AG08395 (cell line): Measurements from ENCODE around the gene MED12L.

Experiments
- DNase-seq: peaks from one replicate; pipeline ENCODE4 v3.0.0; 2012; ENCODE audit warnings: mixed read lengths, low spot score

MED12L gene

DNA sequence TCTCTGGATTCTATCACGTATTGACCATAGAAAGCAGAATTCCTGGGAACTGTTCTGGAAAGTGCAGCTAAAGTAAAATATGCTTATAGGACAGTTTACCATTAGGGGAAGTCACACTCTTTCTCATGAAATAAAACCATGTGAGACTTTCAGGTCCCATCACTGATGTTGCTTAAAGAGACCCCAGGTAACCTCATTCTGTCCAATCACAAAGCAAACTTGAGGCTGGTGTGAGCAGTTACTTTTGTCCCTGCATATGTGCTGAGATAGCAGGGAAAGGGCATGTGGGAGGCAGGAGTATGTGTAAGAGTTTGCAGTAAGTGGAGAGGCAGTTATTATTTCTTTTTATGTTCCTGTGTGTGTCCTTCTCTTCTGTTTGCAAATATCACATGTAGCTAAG is 215.1 kb downstream of the MED12L start:
- no peak for DNase-seq

DNA sequence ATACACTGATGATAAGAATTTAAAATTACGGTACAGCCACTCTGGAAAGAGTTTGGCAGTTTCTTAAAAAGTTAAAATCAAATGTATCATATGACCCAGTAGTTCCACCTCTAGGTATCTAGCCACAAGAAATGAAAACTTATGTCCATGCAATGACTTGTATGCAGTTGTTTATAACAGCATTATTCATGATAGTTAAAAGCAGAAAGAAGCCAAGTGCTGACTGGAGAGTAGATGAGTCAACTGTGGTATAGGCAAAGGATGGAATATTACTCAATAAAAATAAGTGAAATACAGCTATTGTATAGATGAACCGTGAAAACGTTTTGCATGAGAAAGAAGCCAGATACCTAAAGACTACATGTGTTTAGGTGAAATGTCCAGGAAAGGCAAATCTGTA is 216.3 kb downstream of the MED12L start:
- peak; percentile 47 for DNase-seq

DNA sequence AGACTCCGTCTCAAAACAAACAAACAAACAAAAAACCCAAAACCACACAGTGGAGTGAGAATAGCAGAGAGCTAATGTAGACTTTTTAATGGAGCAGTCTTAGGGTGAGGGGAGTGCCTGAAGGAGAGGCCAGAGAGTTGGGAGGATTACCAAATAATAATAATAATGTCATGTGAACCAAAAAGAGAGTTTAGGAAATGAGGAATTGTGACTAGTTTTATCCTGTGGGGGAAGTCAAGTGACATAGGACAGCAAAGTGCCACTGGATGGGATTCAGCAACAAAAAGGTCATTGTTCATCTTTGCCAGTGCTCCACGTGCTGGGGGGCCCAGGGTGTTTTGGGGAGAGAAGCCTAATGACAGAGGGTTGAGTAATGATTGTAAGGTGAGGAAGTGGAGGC is 218.3 kb downstream of the MED12L start:
- DNase-seq, result no peak

DNA sequence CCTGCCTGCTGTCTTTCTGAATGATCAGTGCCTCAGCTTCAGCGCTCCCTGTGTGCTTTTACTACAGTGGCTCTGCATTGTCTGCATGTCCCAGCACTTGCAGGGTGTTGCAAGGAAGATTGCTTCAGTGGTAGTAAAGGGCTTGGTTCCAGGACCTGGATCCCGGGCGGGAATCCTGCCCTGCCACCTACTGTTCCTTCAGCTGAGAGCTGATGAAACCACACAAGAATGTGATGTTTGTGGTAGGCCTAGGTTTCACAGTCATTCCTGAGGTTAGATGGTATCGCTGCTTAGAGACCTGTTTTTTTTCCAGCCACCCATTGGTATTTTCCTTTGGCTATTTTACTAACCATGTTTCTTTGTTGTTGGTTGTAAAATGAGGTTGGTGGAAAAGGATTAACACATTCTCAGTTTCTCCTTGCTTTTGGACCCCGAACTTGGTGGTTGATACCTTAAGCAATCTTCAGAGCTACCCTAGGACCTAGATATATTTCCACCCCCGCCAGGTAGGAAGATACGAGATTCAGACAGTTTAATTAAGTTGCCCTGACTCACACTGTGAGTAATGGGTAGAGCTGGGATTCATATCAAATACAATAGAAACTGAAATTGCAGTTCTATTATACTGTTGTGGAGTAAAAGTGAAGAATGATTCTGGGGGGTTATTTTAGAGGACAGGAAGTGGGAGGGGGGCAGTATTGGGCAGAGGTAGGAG is 219.8 kb downstream of the MED12L start:
- DNase-seq, result peak; percentile 94

DNA sequence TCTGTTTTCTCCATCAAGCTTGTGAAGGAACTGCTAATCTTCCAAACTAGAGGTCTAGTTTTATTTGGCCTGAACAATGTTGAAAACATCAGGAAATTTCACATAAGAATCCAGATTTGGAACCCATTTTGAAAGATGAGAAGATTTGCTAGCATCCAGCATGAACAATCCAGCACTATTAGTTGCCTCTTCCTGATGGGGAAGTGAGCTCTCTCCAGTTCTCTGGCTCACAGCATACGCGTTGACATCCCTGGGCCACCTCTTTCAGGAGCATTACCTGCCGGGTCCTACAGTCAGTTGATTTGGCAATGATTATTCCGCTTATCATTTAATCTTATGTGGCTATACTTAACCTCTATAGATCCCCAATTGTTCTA is 220.3 kb downstream of the MED12L start:
- peak; percentile 11 for DNase-seq

DNA sequence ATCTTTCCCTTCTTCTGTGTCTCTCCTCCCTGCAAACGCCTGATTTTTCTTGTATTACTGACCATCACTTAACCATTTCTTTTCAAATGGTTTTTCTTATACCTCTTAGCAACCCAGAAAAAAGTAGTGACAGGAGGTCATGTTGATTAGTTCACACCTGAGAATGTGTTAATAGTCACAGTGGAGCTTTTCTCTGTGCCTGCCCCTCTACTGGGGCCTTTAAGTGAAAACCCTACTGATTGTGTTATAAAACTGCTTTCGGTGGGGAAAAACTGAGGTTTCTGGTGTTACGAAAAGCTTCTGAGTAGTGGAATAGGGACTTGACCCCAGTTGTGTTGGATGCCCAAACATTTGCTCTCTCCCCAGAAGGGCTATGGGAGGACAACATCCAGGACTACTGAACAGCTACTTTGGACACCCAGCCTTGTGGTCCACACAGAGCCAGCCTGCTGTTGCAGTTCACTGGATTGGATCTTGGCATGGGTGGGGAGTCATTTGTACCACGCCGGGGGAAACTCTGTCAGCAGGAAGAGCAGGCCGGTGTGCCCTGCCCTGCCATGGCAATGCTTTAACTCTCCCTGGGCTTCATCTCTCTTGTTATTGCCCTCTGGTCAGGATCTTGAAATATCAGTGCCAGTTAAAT is 220.8 kb downstream of the MED12L start:
- no peak for DNase-seq

DNA sequence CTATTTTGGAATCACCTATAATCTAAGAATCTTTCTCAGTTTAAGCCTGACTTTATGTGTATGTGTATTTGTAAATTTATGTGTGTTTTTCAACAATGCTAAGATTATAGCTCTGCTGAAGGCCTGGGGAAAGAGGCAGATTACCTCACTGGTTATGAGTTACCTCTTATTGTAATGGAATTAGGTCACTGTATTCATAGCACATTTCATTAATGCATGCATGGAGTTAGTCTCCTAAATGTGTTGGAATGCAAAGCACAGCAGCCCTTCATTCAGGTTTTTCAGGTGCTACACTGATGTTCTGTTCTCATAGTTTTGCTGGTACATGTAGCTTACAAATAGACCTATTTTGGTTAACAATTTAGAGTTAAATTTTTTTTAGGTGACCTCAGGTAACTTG is 221.7 kb downstream of the MED12L start:
- no peak for DNase-seq

DNA sequence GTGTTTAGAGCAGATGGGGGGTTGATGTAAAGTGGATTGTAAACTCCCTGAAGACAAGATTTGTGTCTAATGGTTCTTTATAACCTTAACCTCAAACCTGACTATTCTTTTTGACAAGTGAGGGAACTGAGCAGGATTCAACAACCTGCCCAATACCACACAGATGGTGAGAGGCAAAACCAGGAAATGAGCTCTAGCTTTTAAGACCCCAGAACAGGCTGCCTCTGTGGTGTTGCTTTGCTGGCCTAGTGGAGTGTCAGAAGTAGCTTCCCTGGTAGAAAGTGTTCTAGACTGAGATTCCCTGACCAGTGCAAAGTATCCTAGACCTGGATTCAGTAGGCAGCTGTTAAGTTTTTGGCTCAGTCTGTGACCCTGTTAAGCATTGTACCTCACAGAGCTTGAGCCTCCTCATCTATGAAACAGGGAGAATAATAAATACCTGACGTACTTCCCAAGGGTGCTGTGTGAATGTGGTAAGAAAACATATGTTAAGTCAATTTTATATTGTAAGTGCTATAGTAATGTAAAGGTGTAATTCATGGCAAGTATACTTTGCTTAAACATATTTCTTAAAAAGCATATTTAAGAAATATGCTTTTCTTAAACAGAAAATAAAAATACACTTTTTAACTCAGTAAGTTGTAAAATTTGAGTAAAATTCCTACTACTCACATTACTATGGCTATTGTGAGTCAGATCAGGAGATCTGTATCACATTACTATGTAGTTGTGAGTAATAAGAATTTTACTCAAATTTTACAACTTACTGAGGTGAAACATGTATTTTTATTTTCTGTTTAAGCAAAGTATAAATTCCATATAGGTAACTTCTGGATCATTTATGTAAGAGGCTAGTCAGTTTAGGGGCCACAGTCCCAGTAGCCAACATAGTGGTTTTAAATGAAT is 222.4 kb downstream of the MED12L start:
- DNase-seq, result peak; percentile 11

DNA sequence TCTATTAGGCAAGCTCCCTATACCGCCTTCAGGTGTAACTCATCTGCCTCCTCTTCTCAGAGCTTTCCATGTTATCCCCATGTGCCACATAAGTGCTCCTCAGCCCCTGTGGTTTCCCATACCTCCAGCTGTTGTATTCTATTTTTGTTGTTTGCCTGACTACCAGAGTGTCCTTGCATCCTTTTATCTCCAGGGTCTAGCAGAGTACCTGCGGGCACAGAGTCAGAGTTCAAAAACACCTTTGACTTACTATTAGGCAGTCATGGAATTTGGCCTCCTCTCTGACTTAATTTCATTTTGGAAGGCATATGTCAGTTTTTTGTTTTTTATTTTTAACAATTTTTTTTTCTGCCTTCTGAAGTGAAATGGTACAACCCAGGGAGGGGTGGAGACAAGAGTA is 224.1 kb downstream of the MED12L start:
- no peak for DNase-seq

DNA sequence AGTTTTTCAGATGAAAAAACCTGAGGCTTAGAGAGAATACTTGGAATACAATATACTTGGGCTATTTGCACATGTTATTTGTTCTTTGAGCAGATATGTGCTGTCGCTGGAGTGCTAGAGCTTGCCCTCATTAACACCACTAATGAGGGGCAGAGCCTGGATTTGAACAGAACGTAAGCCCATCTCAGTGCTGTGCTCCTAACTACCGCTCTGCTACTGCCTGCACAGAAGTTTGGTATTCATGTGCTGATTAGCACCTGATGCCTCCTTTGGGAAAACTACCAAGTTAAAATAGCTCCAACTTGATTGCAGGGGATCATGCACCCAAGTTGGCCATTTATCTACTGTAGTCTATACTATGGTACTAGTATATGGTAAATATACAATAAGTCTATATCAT is 227.5 kb downstream of the MED12L start:
- DNase-seq, result no peak

DNA sequence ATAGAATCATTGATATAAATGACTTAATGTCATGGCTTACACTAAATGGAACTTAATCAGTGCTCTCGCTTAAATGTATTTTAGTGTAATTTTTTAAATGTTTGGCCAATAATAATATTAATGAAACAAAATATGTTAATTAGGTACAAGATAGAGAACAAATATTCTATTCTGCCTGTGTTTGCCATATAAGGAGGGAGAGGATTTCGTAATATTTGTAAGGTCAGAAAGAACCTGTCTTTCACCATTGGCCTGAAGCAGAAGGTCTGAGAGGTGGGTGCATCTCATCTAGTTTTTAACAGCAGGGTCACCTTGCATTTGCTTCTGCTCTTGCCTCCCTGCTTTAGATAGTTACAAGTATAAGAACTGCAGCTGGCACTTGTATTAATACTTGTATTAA is 228.7 kb downstream of the MED12L start:
- no peak for DNase-seq

DNA sequence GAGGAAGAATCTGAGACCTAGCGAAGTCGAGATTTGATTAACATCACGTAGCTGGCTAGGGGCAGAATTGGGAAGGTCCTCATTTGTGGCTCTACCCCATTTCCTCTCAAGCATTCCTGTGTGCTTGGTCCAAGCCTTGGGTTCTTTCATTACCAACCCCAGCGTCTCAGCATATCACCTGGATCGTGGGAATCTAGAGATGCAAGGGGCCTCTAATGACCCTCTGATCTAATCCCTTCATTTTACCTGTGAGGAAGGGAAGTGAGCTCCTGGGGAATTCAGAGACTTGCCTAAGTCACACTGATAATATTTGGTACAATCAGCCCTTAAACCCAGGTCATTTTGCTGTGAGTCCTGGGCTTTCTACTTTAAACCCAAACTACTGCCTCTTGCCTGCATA is 229.1 kb downstream of the MED12L start:
- no peak for DNase-seq

DNA sequence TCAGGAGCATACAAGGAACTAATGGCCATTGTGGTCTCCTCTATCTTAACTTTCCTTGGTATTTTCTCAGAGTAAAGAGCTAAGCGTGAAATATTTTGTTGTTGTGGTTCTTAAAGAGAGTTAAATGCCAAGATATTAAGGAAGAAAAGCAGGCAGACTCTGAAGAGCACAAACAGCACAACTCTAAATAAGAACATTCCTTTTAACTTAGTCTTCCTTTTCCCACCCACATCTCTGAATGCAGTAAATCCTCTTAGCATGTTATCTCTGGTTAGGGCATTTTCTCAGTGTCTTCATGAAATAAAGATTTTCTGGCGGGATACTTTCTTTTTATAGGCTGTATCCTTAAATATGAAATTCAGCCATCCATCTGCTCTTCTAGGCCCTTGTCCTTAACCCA is 229.7 kb downstream of the MED12L start:
- peak; percentile 27 for DNase-seq

DNA sequence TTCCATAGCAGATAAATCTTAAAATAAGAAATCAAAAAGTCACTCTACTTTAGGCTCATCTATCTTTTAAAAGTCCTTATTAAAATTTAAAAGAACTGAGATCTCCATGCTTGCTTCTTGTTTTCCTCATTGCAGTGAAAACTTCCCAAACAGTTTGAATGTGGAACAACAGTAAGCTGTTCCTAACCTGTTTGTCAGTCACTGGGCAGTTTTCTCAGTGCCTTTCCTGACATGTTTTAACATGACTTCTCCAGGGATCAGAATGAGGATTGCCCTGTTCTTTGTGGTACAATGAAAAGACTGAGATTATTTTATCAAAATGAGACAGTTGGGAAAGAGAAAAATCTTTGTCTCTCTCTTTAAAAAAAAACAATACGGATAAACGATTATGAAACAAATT is 230.4 kb downstream of the MED12L start:
- no peak for DNase-seq

DNA sequence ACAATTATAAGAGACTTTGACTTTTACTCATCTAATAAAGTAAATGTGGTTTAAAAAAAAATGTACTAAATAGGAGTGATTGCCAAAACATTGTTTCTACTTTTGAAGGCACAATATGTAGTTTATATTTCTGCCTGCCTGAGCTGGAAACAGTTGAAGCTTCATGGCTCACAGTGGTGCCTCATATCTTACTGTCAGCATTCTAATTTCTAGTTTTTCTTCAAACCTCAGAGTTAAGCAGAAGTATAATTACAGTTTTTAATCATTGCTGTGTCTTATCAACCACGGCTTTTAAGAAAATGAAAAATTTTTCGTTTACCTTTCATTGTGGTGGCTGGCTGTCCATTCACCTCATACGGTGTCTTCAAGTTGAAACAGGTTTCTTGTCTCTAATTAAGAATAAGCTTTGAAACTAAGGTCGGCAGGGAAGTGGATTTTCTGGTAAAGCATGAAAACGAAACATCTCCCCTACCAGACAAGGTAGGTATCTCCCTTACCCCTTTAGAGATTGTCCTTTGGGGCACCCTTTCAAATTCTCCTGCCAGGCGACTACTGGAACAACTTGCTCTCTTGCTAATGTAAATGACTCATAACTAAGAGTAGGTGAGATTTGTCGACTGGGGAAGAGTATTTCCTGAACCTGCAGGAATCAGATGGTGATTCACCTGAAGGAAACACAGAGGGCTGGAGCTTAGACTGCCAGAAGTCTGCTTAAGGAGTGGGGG is 231.0 kb downstream of the MED12L start, which contains the start of gene GPR87:
GPR87 (minus strand) TSS at position 554 of the 725 bp plus-strand sequence. CDS start 16,720 bp downstream, outside the sequence.
- DNase-seq, result no peak

DNA sequence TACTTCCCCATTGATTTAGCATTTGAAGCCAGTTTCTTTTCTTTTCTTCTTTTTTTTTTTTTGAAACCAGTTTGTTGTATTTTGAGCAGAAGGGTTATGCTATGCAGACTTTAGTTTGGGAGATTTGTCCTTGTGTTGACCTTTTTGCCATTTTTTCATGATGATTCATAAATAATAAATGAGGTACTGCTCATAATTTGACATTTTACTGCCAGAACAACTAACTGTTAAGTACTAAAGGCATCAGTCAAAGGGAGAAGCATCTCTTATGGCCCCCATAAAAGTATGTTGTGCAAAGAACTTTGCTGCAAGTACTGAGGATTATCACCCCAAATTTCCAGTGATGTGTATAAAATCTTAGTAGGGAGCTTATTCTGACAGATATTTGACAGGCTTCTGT is 232.8 kb downstream of the MED12L start:
- peak; percentile 12 for DNase-seq

DNA sequence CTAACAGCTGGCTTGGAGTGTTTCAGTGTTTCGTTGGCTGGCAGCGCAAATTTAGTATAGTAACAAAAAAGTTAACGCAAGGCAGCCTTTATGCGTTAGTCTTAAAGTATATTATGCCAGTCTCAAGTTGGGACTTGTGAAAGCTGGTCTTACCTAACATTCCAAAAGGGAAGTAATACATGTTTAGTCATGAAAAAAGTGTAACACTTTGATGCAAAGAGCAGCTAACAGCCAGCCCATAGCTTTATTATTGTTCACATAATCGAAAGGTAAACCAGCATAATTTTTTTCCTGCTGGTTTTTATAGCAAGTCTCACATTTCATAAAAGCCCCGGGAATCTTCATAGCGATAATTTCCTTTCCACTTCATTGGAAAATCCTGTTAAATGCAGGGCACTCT is 233.5 kb downstream of the MED12L start:
- no peak for DNase-seq

DNA sequence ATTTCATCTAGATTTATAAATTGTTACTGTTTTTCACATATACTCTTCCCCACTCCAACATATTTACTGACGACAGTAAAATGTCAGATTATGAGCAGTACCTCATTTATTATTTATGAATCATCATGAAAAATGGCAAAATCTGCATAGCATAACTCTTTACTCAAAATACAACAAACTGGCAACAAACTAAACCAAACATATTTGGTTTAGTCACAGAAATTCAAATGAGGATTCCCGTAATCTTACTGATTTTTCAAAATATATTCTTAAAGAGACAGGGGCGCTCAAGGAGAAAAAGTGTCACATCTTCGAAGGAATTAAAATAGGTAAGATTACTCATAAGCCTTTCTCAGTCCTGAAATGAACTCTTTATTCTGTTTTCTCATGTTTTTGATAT is 234.2 kb downstream of the MED12L start:
- peak; percentile 5 for DNase-seq

DNA sequence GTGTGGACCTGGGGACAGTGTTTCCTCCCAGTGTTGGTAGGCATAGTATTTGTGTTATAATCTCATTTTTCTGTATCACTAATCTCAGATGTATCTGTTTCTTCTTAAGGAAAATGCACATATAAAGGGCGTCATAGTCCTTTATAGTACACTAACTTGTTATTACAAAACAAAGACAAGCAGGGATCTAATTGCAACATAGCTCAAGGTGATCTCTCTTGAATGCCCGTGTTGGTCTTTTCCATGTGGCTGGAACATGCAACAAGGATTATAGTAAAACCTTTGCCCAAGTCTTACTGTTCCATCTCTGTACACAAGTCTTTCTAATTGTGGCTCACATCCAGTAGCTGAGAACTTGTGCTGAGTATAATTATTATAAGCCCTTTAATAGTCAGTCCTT is 234.7 kb downstream of the MED12L start:
- DNase-seq, result no peak

DNA sequence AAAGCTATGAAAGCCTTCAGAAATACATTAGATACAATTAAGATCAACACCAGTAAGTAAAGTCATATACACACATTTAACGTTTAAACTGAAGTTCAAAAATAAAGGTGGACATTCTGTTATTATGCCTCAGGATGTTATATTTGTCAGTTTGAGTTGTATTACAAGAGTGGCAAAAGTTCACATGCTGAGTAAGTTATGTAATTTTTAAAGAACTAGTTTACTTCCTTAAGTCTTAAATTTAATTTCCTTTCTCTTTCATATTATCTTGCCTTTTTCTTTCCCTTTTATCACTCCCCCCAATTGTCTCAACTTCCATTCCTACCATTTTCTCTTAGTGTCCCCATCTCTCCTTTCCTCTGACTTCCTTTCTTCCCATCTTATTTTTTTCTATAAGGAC is 236.1 kb downstream of the MED12L start:
- no peak for DNase-seq

DNA sequence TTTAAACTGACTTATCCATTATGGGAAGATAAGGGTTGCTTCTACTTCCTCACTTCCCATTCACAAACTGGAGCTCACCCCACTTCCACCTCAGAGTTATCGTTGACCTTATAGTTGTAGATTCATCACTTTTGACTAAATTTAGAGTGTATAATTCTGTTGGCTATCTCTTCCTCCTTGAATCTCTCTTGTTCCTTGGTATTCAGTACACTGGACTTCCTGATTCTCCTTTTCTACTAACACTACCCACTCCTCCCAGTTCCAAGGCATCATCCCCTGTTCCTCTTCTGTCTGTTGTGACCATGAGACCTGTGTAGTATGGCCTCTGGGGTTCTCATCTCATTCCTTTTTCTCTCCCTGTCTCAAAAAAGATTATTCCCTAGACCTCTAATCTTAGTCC is 237.0 kb downstream of the MED12L start:
- DNase-seq, result no peak

DNA sequence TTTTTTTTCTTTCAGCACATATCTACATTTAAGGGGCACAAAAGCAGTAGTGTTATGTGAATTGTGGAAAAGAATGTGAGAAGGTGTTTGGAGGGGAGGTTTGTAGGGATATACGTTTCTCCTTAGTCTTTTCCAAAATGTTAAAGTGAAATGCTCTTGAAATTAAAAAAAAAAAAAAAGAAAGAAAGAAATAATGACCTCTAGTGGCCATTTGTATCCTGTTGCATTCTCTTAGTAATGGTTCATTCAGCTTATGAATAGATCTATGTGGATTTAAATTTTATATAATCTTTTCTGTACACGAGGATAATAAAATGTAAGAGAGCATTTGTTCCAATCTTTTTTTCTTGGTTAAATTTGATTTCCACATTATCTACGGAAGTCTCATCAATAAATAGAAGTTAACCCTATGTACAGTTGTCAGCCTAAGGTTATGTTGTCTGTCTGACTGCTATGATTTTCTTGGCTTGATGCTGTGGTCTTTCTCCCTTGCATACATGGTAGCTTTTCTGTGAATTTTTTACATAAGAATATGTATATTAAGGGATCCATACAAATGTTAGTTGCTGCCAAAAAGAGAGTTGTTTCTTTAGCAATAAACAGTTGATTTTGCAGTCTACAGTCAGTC is 242.2 kb downstream of the MED12L start:
- peak; percentile 40 for DNase-seq
